Stomach (tissue), 4 donors: ENCODE measurements around the gene SYNE3.

Source experiments
- EP300 ChIP-seq: sonication (generic); formaldehyde crosslinking; IDR thresholded peaks from one replicate; pipeline ENCODE4 v1.6.1; 2017; ENCODE audit warnings: antibody characterized with exemption
- POLR2A ChIP-seq, 4 donors: fragments of 450-650 bp; IDR thresholded peaks; one replicate each; pipeline ENCODE4 v1.6.1; 2016; ENCODE audit warnings: antibody characterized with exemption in 4 of 4, control low read depth in 2 of 4, mild to moderate bottlenecking in 1 of 4, moderate library complexity in 1 of 4
- TF ChIP-seq, protein P1 (sequence below), 7 experiments: fragments of 450-650 bp in 4 of 7; fragments of 200-600 bp in 3 of 7; sonication (generic) in 3 of 7; IDR thresholded peaks; one replicate each; pipeline ENCODE4 v1.5.1; 2016 to 2019; ENCODE audit warnings: antibody characterized with exemption in 7 of 7, control low read depth in 2 of 7, mild to moderate bottlenecking in 1 of 7

DNA sequence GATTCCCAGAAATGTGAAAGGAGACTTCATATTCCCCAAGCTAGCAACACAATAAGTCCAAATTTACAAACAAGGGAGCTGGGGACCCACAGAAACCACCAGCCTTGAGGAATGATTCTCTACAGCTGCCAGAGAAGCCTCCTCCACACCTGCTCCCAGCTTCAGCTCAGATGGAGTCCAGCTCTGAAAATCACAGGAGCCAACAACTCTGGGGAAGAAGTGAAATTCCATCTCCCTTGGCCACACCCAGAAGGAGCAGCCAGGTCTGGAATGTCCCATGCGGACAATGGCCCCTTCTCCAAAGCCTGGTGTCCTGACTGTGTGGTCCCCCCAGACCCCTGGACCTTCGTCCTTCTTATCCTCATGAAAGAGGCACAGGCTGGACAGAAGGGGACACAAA, 45.4 kb downstream of the SYNE3 start:
- TF ChIP-seq EP300, result no peak
- TF ChIP-seq, protein P1, sequence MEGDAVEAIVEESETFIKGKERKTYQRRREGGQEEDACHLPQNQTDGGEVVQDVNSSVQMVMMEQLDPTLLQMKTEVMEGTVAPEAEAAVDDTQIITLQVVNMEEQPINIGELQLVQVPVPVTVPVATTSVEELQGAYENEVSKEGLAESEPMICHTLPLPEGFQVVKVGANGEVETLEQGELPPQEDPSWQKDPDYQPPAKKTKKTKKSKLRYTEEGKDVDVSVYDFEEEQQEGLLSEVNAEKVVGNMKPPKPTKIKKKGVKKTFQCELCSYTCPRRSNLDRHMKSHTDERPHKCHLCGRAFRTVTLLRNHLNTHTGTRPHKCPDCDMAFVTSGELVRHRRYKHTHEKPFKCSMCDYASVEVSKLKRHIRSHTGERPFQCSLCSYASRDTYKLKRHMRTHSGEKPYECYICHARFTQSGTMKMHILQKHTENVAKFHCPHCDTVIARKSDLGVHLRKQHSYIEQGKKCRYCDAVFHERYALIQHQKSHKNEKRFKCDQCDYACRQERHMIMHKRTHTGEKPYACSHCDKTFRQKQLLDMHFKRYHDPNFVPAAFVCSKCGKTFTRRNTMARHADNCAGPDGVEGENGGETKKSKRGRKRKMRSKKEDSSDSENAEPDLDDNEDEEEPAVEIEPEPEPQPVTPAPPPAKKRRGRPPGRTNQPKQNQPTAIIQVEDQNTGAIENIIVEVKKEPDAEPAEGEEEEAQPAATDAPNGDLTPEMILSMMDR (IDR thresholded peaks at IDR 0.05), result no peak
- no peak for TF ChIP-seq POLR2A (IDR thresholded peaks at IDR 0.05)
